GM12878 (cell line): ENCODE results near the gene TRIM47. TPM values are rescaled to one million over a fixed set of nuclear protein-coding genes. Genes with fewer than 3 reads are reported as not detected.
A peak's percentile ranks its signal among the peaks of the same experiment; 100 is the strongest.

Experiments used
- ATAC-seq: fragments of 200-7000 bp; cut with Tn5 transposase; 3 replicates; pipeline ENCODE4 v1.9.1; 2020; ENCODE audit warnings: mild to moderate bottlenecking, moderate library complexity
- BruUV-seq: library from RNA; stranded (reverse); fragments of 400-500 nt; replicated peaks from 2 replicates; lab custom pipeline; 2021; lab: Mats Ljungman, UMichigan
- CTCF ChIA-PET: fragments of 300-600 bp; sonication (Branson Sonifier 250); formaldehyde crosslinking; extraction: SDS; loops from one replicate; lab custom pipeline; 2021; ENCODE audit warnings: inconsistent platforms; lab: Yijun Ruan, JAX
- POLR2A ChIA-PET: fragments of 350-600 bp; formaldehyde crosslinking; extraction: SDS; loops from one replicate; lab custom pipeline; 2021; ENCODE audit warnings: inconsistent platforms; lab: Charles Lee
- RAD21 ChIA-PET: fragments of 300-600 bp; sonication (Branson Sonifier 250); formaldehyde crosslinking; loops from one replicate; lab custom pipeline; 2023; ENCODE audit warnings: antibody characterized with exemption; ENCODE audit not compliant: unreplicated experiment; lab: Charles Lee
- SMC1A ChIA-PET: fragments of 300-600 bp; sonication (Branson Sonifier 250); formaldehyde crosslinking; loops from one replicate; lab custom pipeline; 2023; ENCODE audit not compliant: unreplicated experiment, uncharacterized antibody; lab: Charles Lee
- DNase-seq: peaks from one replicate; pipeline ENCODE4 v3.0.0-alpha.2; 2011; ENCODE audit warnings: low read depth, low spot score
- FAIRE-seq: peaks from 3 replicates; lab custom pipeline; 2011; peaks lifted over from hg19 to GRCh38; lab: Jason Lieb, UNC
- H2AFZ ChIP-seq: 2 replicates; pipeline ENCODE4 v1.6.0; 2011; ENCODE audit warnings: low read depth, low read length, control low read depth; ENCODE audit not compliant: control insufficient read depth
- H3K27ac ChIP-seq: 2 replicates; pipeline ENCODE4 v1.5.1; 2011; ENCODE audit warnings: control low read depth; ENCODE audit not compliant: control insufficient read depth, insufficient read depth
- H3K27me3 ChIP-seq, 2 experiments: replicated peaks in 1 of 2; 2 replicates each; pipeline versions ENCODE4 v1.6.0 to v1.6.1; 2011; ENCODE audit warnings: low read length in 1 of 2; ENCODE audit not compliant: control insufficient read depth in 2 of 2, insufficient read depth in 2 of 2
- H3K36me3 ChIP-seq, 2 experiments: 2 replicates each; pipeline ENCODE4 v1.5.1; 2011; ENCODE audit warnings: low read length in 1 of 2; ENCODE audit not compliant: control insufficient read depth in 2 of 2, insufficient read depth in 2 of 2
- H3K4me1 ChIP-seq: 2 replicates; pipeline ENCODE4 v1.6.1; 2011; ENCODE audit warnings: mild to moderate bottlenecking, low read length, moderate library complexity, mixed read lengths; ENCODE audit not compliant: control insufficient read depth, insufficient read depth
- H3K4me2 ChIP-seq: 2 replicates; pipeline ENCODE4 v1.6.0; 2011; ENCODE audit warnings: control low read depth; ENCODE audit not compliant: control insufficient read depth, insufficient read depth
- H3K4me3 ChIP-seq: fragments of 200-600 bp; sonication (generic); 2 replicates; pipeline ENCODE4 v1.5.1; 2016
- H3K79me2 ChIP-seq: 2 replicates; pipeline ENCODE4 v1.6.0; 2011; ENCODE audit warnings: low read length; ENCODE audit not compliant: control insufficient read depth, insufficient read depth
- H3K9ac ChIP-seq: 2 replicates; pipeline ENCODE4 v1.8.0; 2011; ENCODE audit warnings: low read length, control low read depth, mixed read lengths; ENCODE audit not compliant: control insufficient read depth, insufficient read depth
- H3K9me3 ChIP-seq: replicated peaks from 3 replicates; pipeline ENCODE4 v1.5.1; 2011; ENCODE audit warnings: mild to moderate bottlenecking, low read length; ENCODE audit not compliant: control insufficient read depth, insufficient read depth
- H4K20me1 ChIP-seq: 2 replicates; pipeline ENCODE4 v1.6.0; 2011; ENCODE audit not compliant: control insufficient read depth, insufficient read depth
- BACH1 ChIP-seq: fragments of 450-650 bp; IDR thresholded peaks from 2 replicates; pipeline ENCODE4 v1.6.1; 2017; ENCODE audit warnings: mild to moderate bottlenecking, borderline replicate concordance
- LARP7 ChIP-seq: fragments of 450-650 bp; IDR thresholded peaks from 2 replicates; pipeline ENCODE4 v1.6.1; 2017; ENCODE audit warnings: mild to moderate bottlenecking
- NKRF ChIP-seq: fragments of 450-650 bp; conservative IDR thresholded peaks from 2 replicates; pipeline ENCODE4 v1.6.1; 2017; ENCODE audit warnings: mild to moderate bottlenecking, moderate library complexity
- NR2C2 ChIP-seq: IDR thresholded peaks from 2 replicates; pipeline ENCODE4 v1.6.1; 2011; ENCODE audit warnings: borderline replicate concordance, low read depth; ENCODE audit not compliant: control insufficient read depth, insufficient read length
- RB1 ChIP-seq: fragments of 450-650 bp; formaldehyde crosslinking; IDR thresholded peaks from 2 replicates; pipeline ENCODE4 v1.6.1; 2017; ENCODE audit warnings: mild to moderate bottlenecking, borderline replicate concordance
- RFX5 ChIP-seq: IDR thresholded peaks from 2 replicates; pipeline ENCODE4 v1.6.1; 2011; ENCODE audit warnings: low read depth, low read length, improper control_type of control experiment
- TCF3 ChIP-seq: IDR thresholded peaks from 2 replicates; pipeline ENCODE4 v1.6.1; 2012; ENCODE audit warnings: low read depth, mild to moderate bottlenecking, low read length, borderline replicate concordance; ENCODE audit not compliant: insufficient read depth
- WGBS: methylation state at CpG from one replicate; pipeline ENCODE4 v1.1.6; 2016; ENCODE audit warnings: low lambda C conversion rate; ENCODE audit not compliant: insufficient replicate concordance, insufficient coverage; ENCODE audit errors: missing lambda C conversion rate; 5-methylcytosine and 5-hydroxymethylcytosine counted together
- in situ Hi-C: fragments of 300-500 bp; cut with MboI; formaldehyde crosslinking; loops from 9 replicates; pipeline ENCODE4 v1.14.3; 2018; ENCODE audit warnings: mixed read lengths
- intact Hi-C: fragments of 100-400 bp; cut with micrococcal nuclease; formaldehyde crosslinking; loops from one replicate; pipeline ENCODE4 v1.14.2; 2022; ENCODE audit not compliant: unreplicated experiment
- polyA plus RNA-seq, 11 experiments: library from polyadenylated mRNA; depleted of rRNA in 4 of 11; unstranded in 6 of 11; stranded (reverse) in 5 of 11; fragments of >200 nt; fragmentation: Nextera tagmentation in 4 of 11; fragmentation: Illumina TruSeq in 1 of 11; extraction: Ambion mirVana in 4 of 11; extraction: Trizol in 1 of 11; gene quantifications; 1 replicate in 1 of 11; 2 replicates in 10 of 11; pipeline versions ENCODE4 v1.2.1 to v1.2.3, GENCODE V29; 2011 to 2016; ENCODE audit warnings: inconsistent platforms in 2 of 11, missing spikeins in 2 of 11, low read depth in 1 of 11
- total RNA-seq, 4 experiments: library from RNA; depleted of rRNA in 3 of 4; stranded (reverse); fragments of >200 nt in 3 of 4; fragmentation: Illumina TruSeq in 1 of 4; extraction: Trizol in 1 of 4; gene quantifications; 2 replicates each; pipeline versions ENCODE4 v1.2.1 to v1.2.3, GENCODE V29; 2013 to 2021
- TF ChIP-seq, protein P1 (sequence below): fragments of 450-650 bp; IDR thresholded peaks from 2 replicates; pipeline ENCODE4 v1.6.1; 2017; ENCODE audit warnings: low read depth, mild to moderate bottlenecking, moderate library complexity
- TF ChIP-seq, protein P2 (sequence below): fragments of 450-650 bp; IDR thresholded peaks from 2 replicates; pipeline ENCODE4 v1.6.1; 2017; ENCODE audit warnings: mild to moderate bottlenecking, moderate library complexity
- TF ChIP-seq, protein P3 (sequence below): fragments of 450-650 bp; IDR thresholded peaks from 2 replicates; pipeline ENCODE4 v1.6.1; 2017; ENCODE audit warnings: mild to moderate bottlenecking, moderate library complexity

The TRIM47 gene
- total and polyA plus RNA-seq, 10 of the 15 experiments (the other 5 are each of a cell fraction or from before 2014, with no cell fraction given) = 0.35 to 9.7 (median 5.3) TPM

- DNase-seq (no peak), FAIRE-seq (no peak), ATAC-seq (peak; percentile 83)
- 1% methylated on average over 55 of the region's 56 CpGs for WGBS
- no TSS peak for BruUV-seq
- Histone ChIP-seq H2AFZ (peak overlapping the region; percentile 59), H3K36me3 (no peaks in the 10 kb centered on the region), H3K4me3 (peak overlapping the region; percentile 29; the same call in 1 of the 2 replicates), H3K9me3 (no peaks in the 10 kb centered on the region), H3K79me2 (no peaks in the 10 kb centered on the region), H3K4me1 (peaks cover 25% of the 10 kb centered on the region), H3K27ac (no peak overlapping the region), H3K27me3 (peaks cover 2% of the 10 kb centered on the region in 2 experiments), H3K9ac (peak overlapping the region; percentile 24; the same call in 1 of the 2 replicates), H4K20me1 (no peaks in the 10 kb centered on the region), H3K4me2 (peak overlapping the region; percentile 92)
- ChIA-PET CTCF (interaction anchor here (0.6 to 7.9 kb wide), 13 partner anchors 13 to 603 kb away, joined by 3 to 81 read pairs (median 5); partner anchors contain the start of genes GALK1, TRIM65 and WBP2), SMC1A (interaction anchor here (1.3 to 1.6 kb wide), 2 partner anchors 113 to 125 kb away, joined by 3 read pairs; partner anchors contain the start of gene GALK1), RAD21 (interaction anchor here (1.6 to 2.4 kb wide), 4 partner anchors 19 to 124 kb away, joined by 4 to 16 read pairs (median 8); partner anchors contain the start of gene WBP2), POLR2A (interaction anchor here (0.8 to 3.7 kb wide), 6 partner anchors 18 to 113 kb away, joined by 3 to 27 read pairs (median 4); partner anchors contain the start of genes GALK1 and TRIM65)
- in situ Hi-C loops (no loop called here), intact Hi-C loops (loop anchor here (2.0 kb wide), 1 partner anchor 19 kb away; the partner anchor contains the start of gene TRIM65)
- TF ChIP-seq BACH1 (peak; percentile 38; the same call in 1 of the 2 replicates), NR2C2 (no peak), LARP7 (peak; percentile 88), TCF3 (0 out of 2 replicates have a peak, but pooled peaks have one; percentile 25), RB1 (peak; percentile 53; the same call in 1 of the 2 replicates), NKRF (0 out of 2 replicates have a peak, but pooled peaks have one; percentile 42), RFX5 (no peak)
- TF ChIP-seq, protein P1, sequence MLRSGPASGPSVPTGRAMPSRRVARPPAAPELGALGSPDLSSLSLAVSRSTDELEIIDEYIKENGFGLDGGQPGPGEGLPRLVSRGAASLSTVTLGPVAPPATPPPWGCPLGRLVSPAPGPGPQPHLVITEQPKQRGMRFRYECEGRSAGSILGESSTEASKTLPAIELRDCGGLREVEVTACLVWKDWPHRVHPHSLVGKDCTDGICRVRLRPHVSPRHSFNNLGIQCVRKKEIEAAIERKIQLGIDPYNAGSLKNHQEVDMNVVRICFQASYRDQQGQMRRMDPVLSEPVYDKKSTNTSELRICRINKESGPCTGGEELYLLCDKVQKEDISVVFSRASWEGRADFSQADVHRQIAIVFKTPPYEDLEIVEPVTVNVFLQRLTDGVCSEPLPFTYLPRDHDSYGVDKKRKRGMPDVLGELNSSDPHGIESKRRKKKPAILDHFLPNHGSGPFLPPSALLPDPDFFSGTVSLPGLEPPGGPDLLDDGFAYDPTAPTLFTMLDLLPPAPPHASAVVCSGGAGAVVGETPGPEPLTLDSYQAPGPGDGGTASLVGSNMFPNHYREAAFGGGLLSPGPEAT = no peak
- TF ChIP-seq, protein P2, sequence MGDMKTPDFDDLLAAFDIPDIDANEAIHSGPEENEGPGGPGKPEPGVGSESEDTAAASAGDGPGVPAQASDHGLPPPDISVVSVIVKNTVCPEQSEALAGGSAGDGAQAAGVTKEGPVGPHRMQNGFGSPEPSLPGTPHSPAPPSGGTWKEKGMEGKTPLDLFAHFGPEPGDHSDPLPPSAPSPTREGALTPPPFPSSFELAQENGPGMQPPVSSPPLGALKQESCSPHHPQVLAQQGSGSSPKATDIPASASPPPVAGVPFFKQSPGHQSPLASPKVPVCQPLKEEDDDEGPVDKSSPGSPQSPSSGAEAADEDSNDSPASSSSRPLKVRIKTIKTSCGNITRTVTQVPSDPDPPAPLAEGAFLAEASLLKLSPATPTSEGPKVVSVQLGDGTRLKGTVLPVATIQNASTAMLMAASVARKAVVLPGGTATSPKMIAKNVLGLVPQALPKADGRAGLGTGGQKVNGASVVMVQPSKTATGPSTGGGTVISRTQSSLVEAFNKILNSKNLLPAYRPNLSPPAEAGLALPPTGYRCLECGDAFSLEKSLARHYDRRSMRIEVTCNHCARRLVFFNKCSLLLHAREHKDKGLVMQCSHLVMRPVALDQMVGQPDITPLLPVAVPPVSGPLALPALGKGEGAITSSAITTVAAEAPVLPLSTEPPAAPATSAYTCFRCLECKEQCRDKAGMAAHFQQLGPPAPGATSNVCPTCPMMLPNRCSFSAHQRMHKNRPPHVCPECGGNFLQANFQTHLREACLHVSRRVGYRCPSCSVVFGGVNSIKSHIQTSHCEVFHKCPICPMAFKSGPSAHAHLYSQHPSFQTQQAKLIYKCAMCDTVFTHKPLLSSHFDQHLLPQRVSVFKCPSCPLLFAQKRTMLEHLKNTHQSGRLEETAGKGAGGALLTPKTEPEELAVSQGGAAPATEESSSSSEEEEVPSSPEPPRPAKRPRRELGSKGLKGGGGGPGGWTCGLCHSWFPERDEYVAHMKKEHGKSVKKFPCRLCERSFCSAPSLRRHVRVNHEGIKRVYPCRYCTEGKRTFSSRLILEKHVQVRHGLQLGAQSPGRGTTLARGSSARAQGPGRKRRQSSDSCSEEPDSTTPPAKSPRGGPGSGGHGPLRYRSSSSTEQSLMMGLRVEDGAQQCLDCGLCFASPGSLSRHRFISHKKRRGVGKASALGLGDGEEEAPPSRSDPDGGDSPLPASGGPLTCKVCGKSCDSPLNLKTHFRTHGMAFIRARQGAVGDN = peak; percentile 72; the same call in 1 of the 2 replicates
- TF ChIP-seq, protein P3, sequence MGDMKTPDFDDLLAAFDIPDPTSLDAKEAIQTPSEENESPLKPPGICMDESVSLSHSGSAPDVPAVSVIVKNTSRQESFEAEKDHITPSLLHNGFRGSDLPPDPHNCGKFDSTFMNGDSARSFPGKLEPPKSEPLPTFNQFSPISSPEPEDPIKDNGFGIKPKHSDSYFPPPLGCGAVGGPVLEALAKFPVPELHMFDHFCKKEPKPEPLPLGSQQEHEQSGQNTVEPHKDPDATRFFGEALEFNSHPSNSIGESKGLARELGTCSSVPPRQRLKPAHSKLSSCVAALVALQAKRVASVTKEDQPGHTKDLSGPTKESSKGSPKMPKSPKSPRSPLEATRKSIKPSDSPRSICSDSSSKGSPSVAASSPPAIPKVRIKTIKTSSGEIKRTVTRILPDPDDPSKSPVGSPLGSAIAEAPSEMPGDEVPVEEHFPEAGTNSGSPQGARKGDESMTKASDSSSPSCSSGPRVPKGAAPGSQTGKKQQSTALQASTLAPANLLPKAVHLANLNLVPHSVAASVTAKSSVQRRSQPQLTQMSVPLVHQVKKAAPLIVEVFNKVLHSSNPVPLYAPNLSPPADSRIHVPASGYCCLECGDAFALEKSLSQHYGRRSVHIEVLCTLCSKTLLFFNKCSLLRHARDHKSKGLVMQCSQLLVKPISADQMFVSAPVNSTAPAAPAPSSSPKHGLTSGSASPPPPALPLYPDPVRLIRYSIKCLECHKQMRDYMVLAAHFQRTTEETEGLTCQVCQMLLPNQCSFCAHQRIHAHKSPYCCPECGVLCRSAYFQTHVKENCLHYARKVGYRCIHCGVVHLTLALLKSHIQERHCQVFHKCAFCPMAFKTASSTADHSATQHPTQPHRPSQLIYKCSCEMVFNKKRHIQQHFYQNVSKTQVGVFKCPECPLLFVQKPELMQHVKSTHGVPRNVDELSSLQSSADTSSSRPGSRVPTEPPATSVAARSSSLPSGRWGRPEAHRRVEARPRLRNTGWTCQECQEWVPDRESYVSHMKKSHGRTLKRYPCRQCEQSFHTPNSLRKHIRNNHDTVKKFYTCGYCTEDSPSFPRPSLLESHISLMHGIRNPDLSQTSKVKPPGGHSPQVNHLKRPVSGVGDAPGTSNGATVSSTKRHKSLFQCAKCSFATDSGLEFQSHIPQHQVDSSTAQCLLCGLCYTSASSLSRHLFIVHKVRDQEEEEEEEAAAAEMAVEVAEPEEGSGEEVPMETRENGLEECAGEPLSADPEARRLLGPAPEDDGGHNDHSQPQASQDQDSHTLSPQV = 0 out of 2 replicates have a peak, but pooled peaks have one; percentile 49
Observed at GRCh38 chr17:75877752-75878173, 618 bp downstream of the TRIM47 start.
